DMS53 treated with DMSO at 0.1 percent for 48 hours (cell line): Measurements from ENCODE around the gene ODAD4.
A peak's percentile ranks its signal among the peaks of the same experiment; 100 is the strongest.

Experiments
- DNase-seq: peaks from one replicate; lab custom pipeline; 2025; ENCODE audit not compliant: unreplicated experiment; lab: John Stamatoyannopoulos, UW

ODAD4 gene

GRCh38 chr17:41941168-41941567 lies 10.8 kb downstream of the ODAD4 start:
- DNase-seq: no peak

GRCh38 chr17:41942626-41943373 lies 12.4 kb downstream of the ODAD4 start:
- no peak for DNase-seq

- no peak for DNase-seq
Observed at GRCh38 chr17:41943492-41943891, 13.1 kb downstream of the ODAD4 start.

- DNase-seq: no peak
Observed at GRCh38 chr17:41944943-41945342, 14.5 kb downstream of the ODAD4 start.

GRCh38 chr17:41948762-41949460 lies 18.5 kb downstream of the ODAD4 start:
- DNase-seq: no peak

- DNase-seq: no peak
Observed at GRCh38 chr17:41956522-41956921, 26.1 kb downstream of the ODAD4 start.

- no peak for DNase-seq
Observed at GRCh38 chr17:41957031-41957868, 26.8 kb downstream of the ODAD4 start.

GRCh38 chr17:41957869-41958439 lies 27.5 kb downstream of the ODAD4 start:
- DNase-seq: no peak

- DNase-seq: no peak
Observed at GRCh38 chr17:41959030-41959335, 28.6 kb downstream of the ODAD4 start.

- no peak for DNase-seq
Observed at GRCh38 chr17:41959336-41960095, 29.1 kb downstream of the ODAD4 start.

- DNase-seq: no peak
Observed at GRCh38 chr17:41962111-41962510, 31.7 kb downstream of the ODAD4 start.

GRCh38 chr17:41962768-41963434 lies 32.5 kb downstream of the ODAD4 start:
- no peak for DNase-seq

- peak; percentile 91 for DNase-seq
Observed at GRCh38 chr17:41965694-41966462, 35.5 kb downstream of the ODAD4 start.

- peak; percentile 60 for DNase-seq
Observed at GRCh38 chr17:41966463-41967140, 36.2 kb downstream of the ODAD4 start, which contains the start of gene CNP. TSS of gene CNP (plus strand) at chr17:41966795. CDS start at chr17:41966885, 90 bp downstream.

- DNase-seq: no peak
Observed at GRCh38 chr17:41967141-41967920, 36.9 kb downstream of the ODAD4 start.

- no peak for DNase-seq
Observed at GRCh38 chr17:41967921-41968578, 37.6 kb downstream of the ODAD4 start.

GRCh38 chr17:41968676-41969075 lies 38.3 kb downstream of the ODAD4 start:
- DNase-seq: no peak
